ENCODE data around the gene RBKS.
"Not testable (repeated sequence)": the region's sequence is repeated elsewhere in the genome, so short reads cannot be mapped to it uniquely, and the experiment has no call there.

Gene RBKS

DNA sequence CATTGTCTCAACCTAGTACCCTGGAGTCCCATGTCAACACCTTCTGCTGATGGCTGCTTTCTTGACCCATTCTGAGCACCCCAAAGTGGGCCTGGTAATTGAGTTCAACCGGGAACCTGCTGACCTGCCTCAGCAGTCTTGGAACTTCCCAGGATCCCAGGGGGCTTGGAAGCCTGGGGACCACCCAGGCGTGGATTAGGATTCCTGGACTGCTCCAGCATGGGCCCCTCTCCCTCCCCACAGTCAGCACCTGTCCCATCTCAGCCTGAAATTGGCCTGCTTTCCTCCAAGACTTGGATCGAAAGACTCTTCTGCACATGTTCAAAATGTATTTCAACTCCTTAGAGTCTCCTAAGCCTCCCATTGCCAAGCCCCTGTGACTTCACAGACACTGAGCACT lies 134.1 kb downstream of the RBKS start:
- no peak for DNase-seq

DNA sequence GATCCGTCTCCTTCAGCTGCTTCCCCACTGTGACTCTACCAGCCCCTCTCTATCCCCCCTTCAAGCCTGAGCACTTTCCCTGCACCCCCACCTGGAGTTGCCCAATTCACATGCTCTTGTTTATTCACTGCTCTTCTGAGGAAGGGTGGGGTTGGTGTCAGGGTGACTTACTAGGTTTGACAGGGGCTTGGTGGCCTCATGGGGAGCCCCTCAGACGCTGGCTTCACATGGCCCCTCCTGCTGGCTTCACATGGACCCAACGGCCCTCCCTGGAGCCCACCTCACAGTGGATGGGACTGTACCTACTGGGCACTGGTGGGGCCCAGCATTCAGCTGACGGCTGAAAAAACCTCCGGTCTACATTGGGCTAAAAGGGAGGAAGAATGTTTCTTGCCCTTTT lies 135.4 kb downstream of the RBKS start:
- no peak for DNase-seq

DNA sequence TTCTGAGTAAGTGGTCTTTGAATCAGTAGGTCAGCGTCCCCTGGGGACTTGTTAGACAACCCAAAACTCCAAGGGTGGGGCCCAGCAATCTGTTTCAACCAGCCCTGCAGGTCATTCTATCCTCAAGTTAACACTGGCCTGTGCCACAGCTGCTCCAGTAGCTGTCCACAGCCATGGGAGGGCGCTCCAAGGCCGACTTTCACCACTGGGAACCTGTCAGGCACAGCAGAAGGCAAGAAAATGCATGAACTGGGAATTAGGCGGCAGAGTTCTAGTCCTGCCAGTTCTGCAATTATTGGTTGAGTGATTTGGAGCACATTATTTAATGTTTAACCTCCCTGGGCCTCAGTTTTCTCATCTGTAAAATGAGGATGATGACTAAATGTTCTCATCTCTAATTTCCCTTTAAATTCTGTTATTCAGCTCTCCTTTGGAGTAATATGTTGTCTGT lies 136.0 kb downstream of the RBKS start:
- peak; percentile 66 for DNase-seq

DNA sequence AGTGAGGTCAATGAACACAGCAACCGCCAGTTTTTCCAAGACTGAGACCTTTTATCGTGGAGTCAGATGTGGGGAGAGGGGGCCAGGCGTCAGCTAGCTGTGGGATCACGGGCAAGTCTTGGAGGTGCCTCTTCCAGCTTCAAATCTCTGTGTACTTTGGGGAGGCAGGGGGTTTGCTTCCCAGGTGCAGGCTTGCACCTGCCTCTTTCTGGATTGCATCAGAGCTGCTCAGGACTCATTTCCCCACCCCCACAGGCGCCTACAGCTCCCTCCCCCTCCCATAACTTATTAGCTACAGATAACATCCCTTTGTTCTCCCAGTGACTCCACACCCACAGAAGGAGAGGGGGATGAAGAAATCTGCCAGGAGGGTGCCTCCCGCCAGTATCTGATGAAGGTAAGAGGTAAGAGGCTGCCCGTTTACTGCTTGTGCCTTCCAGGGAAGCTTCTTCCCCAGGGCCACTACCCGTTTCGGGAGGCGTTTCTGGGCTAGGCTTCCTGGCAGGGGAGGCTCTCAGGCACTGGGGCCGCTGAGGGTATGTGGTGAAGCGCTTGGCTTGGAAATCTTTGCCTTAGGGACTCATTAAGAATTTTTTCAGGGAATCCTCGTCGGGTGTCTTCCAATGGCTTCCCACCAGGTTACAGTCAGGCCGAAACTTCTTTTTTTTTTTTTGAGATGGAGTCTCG lies 137.5 kb downstream of the RBKS start:
- no peak for DNase-seq

DNA sequence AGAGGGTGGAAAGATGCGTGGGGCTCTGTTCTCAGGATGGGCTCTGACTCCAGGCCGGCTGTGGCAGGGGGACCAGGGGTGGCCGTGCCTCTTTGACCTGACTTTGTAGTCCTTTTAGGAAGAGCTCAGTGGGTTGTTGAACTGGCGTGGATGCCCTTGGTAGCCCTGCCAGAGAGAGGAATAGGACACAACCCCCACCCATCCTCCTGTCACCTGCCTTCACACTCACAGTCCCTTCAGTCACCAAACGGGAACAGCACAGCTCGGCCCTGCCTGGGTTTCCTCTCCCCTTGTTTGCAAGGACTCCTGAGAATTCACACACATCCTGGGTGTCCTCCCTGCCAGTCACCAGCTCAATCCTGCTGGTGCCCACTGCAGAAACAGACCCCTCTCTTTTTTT lies 138.8 kb downstream of the RBKS start:
- DNase-seq: no peak

DNA sequence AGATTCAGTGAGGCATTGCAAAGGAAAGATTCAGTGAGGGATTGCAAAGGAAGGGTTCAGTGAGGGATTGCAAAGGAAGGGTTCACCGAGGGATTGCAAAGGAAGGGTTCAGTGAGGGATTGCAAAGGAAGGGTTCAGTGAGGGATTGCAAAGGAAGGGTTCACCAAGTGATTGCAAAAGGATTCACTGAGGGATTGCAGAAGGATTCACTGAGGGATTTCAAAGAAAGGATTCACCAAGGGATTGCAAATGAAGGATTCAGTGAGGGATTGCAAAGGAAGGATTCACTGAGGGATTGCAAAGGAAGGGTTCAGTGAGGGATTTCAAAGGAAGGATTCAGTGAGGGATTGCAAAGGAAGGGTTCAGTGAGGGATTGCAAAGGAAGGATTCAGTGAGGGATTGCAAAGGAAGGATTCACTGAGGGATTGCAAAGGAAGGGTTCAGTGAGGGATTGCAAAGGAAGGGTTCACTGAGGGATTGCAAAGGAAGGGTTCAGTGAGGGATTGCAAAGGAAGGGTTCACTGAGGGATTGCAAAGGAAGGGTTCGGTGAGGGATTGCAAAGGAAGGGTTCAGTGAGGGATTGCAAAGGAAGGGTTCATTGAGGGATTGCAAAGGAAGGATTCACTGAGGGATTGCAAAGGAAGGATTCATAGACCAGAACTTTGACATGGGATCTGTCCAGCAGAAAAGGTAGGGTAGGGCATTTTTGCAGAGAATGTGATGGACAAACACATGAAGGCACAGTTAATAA lies 141.2 kb downstream of the RBKS start:
- DNase-seq: not testable (repeated sequence)

DNA sequence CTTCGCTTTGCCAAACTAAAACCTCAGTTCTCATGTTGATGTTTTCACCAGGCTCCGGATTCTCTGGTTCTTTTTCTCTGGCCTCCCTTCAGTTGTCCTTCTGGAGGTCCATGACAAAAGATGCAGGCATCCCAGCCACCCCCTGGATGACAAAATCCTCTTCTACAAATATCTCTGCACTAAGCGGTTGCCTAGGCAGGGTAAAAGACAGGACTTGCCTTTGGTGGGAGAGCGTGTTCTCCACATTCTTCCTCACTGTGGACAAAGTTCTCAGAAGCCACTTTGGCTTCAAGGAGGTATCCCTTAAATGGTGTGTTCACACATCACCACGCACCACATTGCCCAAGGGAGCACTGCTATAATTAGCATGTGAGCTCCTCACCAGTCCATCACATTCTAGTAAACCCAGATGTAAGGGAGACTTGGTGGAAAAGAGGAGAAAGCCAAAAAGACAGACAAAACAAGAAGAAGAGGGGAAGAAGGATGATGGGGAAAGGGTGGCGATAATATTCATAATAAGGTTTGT lies 142.3 kb downstream of the RBKS start:
- no peak for DNase-seq

DNA sequence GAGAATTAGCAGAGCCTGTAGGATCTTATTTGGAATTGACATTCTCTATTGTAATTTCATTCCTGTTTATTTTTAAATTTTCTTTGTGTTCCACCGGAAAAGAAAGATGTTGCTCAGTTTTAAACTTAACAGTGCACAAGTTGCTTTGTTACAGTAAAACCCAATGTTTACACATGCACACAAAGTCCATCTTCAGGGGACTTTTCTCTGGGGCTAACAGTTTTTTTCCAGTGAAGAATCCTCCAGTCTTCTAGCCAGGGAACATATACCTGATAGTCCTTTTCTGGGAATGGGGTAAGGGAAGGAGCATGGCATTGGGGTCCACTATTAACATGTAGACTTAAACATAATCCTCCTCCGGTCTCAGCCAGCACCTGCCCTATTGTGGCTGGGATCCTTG lies 143.9 kb downstream of the RBKS start:
- no peak for DNase-seq

DNA sequence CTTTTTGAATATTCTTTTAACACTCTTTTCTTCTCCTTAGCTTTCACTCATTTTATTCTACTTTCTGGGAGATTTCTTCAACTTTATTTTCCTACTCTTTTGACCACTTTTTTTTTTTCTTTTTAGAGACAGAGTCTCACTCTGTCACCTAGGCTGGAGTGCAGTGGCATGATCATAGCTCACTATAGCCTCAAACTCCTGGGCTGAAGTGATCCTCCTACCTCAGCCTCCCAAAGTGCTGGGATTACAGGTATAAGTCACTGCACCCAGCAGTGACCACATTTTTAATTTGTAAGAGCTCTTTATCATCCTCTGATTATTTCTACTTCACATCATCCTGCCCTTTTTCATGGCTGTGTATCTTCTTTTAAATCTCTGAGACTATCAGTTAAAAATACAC lies 144.7 kb downstream of the RBKS start:
- DNase-seq: not testable (repeated sequence)

DNA sequence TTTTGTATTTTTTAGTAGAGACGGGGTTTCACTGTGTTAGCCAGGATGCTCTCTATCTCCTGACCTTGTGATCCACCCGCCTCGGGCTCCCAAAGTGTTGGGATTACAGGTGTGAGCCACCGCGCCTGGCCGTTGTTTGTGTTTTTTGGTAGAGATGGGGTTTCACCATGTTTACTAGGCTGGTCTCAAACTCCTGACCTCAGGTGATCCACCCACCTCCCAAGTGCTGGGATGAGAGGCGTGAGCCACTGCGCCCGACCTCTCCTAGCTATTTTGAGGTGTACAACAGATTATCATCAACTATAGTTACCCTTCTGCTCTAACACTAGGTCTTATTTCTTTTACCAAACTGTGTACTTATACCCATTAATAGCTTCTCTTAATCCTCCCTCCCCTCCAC lies 147.6 kb downstream of the RBKS start:
- no peak for DNase-seq

DNA sequence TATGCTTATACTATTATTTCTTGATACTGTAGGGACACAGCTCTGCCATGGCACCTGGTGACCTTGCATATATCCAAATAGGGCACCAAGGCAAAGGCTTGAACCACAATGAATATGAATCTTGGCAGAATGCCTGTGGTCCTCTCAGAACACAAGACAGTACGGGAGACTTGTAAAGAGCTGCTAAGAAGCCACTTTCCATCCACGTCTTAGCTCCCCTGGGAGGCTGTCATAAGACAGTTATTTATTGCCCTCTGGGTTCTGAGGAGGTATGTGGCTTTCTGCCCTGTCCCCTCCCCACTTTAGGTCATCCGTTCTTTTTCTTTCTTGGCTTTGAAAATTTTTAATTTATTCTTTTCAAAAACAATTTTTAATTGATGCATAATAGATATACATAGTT lies 148.5 kb downstream of the RBKS start:
- DNase-seq: no peak

DNA sequence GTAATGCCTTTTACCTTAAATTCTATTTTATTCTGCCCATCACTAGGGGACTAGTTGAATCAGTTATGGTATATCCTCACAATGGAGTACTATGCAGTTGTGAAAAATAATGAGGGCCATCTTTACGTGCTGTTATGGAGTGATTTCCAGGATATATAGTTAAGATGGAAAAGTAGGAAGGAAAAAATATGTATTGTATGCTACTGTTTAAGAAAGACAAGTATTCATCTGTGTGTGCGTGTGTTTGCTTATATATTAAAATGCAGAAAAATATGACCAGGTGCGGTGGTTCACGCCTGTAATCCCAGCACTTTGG lies 151.2 kb downstream of the RBKS start:
- DNase-seq: no peak

DNA sequence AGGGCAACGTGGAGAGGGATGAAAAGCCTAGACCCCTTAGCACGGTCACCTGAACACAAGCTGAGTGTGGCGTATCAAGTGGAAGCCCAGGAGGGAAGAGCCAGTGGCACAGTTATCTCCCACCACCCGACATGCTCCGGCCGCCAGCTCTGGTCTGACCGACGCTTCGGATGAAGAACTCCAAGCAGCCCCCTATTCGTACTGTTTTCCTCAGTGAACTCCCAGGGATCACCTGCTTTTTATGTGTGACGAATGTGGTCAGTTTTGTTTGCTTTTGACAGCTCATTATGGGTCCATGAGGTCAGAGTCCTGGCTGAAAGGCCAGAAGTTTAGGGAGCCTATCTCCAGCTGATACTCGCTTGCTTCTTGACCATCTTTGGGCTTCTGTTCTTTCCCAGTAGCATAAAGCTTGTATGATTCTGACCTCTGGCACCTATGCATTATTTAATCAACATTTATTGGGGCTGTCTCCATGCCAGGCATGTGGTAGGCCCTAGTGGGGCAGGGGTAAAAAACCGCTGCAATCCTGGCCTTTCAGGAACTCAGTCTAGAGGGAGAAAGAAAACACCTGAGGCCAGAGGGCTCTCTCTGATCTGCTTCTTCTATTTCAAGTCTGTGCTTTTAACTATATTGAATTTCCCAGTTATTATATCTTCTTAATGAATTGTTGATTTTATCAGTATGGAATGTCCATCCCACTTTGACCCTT lies 151.7 kb downstream of the RBKS start:
- no peak for DNase-seq

DNA sequence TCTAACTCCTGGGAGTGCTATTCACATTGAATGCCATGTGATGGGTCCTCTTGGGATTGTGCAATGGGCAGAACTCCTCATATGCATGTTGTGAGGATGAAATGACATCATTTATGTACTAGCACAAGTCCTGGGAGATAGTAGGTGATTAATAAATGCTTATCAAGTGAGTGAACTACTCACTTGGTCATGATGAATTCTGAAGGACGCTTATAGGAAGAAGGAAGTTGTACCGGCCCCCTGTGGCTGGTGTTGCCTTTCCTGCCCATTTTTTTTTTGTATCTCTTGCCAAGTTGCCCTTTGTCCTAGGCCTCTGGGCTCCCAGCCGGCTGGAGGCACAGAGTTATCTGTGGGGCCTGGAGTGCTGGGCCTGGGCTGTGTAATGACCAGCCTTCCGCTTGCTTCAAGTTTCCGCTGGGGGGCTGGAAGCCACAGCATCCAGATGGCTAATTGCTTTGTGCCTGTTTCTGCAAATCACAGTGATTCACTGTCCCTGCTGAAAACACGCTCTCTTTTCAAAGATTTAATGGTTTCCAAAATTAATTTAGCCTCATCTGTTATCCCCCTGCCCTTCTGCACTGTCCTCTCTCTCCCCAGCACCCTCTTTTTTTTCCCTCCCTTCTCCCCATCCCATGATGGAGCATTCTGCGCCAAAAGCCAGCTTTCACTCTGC lies 152.4 kb downstream of the RBKS start:
- DNase-seq: no peak

DNA sequence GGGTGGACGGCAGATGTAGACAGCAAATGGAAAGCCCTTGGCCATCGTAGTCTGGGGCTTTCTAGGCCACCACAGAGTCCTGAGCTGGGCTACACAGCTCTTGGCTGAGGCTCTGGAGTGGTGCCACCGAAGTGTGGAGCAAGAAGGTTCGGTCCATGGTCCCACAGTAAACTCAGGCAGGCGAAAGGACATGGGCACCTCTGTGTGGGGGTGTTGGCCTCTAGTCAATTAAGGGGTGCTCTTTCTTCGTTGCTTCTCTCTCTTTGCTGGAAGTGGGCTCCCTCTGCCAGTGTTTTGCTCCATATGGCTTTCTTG lies 153.3 kb downstream of the RBKS start:
- DNase-seq: no peak

DNA sequence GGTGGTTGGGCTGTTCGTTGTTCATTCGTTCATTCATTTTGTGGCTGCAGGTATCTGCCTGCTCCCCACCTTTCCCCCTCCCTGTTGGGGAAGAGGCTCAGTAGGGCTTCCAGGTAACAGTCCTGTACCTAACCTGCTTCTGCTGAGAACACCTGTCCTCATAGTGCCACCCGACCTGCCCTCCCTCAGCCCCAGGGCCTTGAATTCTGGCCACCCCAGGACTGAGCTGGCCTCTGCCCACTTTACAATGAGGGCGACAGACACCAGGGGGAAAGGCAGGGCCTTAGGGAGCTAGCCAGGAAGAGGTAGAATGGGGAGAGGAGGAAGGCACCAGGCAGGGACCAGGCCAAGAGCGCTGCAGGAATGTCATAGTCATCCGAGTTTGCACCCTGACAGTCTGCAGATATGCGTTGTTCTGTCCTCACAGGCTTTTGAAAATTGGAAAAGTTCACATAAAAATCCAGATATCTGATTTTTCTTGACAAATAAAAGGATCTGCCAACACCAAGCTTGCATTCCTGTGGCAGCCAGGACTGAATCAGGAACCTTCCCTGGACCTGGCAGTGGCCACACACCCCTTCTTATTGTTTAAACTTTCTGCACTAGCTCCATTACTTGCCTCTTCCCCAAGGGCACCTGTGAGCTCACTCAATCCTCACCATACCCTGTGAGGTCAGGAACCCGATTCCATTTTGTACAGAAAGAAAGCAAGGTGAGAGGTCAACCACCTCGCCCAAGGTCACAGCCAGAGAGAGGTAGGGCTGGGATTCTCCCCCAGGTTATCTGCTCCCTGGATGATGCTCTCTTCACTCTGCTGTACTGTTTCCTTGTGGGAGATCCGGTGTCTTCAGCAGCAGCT lies 153.9 kb downstream of the RBKS start:
- no peak for DNase-seq

DNA sequence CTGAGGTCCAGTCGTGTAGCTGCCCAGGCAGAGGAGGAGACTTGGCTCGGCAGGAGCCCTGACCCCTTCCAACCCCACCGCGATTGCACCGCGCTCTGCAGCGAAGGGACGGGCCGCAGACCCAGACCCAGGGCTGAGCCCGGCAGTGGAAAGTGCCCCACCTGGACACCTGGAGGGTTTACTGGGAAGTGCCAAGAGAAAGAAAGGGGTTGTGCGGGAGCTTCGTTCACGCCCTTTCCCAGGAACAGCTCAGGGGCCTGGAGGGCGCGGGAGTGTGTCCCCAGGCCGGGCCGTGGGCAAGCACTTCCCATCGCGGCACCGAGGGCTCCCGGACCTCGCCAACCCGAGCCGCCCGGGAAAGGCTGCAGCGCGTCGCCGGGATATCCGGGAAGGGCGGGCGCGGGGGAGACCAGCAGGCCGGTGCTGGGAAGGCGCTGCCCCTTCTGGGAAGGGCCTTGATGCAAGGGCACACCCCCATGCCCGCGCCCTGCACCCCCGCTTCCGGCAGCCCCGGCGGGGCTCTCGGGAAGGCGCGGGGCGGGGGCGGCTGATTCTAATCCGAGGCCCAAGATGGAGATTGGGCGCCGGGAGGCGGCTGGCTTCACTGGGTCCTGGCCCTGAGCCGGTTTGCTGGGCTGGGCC lies 154.8 kb downstream of the RBKS start:
- peak; percentile 69 for DNase-seq

DNA sequence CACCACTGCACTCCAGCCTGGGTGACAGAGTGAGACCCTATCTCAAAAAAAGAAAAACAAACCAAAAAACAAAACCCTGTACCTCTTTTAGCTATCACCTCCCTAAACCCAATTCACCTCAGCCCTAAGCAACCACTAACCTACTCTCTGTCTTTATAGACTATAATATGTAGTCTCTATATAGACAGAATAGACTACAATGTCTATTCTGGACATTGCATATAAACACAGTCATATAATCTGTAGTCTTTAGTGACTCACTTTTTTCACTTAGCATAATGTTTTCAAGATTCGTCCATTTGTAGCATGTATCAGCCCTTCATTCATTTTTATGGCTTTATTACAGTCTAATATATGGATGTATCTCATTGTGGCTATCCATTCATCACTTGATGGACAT lies 155.9 kb downstream of the RBKS start:
- DNase-seq: no peak
